Stimulated activated CD4-positive, alpha-beta T cell treated with anti-CD3 and anti-CD28 coated beads, Interleukin-2, amount 100 ng/mL, for 24 hours (primary cell): ENCODE results near the gene AQP5.

Experiments
- DNase-seq, 2 donors: peaks; one replicate each; pipeline ENCODE4 v3.0.0-alpha.2; 2020

The AQP5 gene

GRCh38 chr12:49961111-49961922 is at the start of gene AQP5:
Gene AQP5, plus strand, starts transcription at chr12:49961872. Its CDS starts 146 bp downstream, at chr12:49962018.
- no peak for DNase-seq

GRCh38 chr12:49912345-49913255 is 49.1 kb upstream of the AQP5 start:
- no peak for DNase-seq

- no peak for DNase-seq
Measured at GRCh38 chr12:49916129-49916919, 45.3 kb upstream of the AQP5 start.

GRCh38 chr12:49917166-49917787 is 44.4 kb upstream of the AQP5 start:
- no peak for DNase-seq

- DNase-seq, result no peak
Measured at GRCh38 chr12:49917788-49918173, 43.9 kb upstream of the AQP5 start.

- no peak for DNase-seq
Measured at GRCh38 chr12:49920241-49920914, 41.3 kb upstream of the AQP5 start.

GRCh38 chr12:49920915-49921286 is 40.8 kb upstream of the AQP5 start:
- DNase-seq, result no peak

- DNase-seq, result no peak
Measured at GRCh38 chr12:49921299-49921698, 40.4 kb upstream of the AQP5 start.

- no peak for DNase-seq
Measured at GRCh38 chr12:49921936-49922335, 39.7 kb upstream of the AQP5 start.

- DNase-seq, result no peak
Measured at GRCh38 chr12:49922349-49923034, 39.2 kb upstream of the AQP5 start.

GRCh38 chr12:49923035-49923644 is 38.5 kb upstream of the AQP5 start:
- DNase-seq, result no peak

- DNase-seq, result no peak
Measured at GRCh38 chr12:49923880-49924556, 37.7 kb upstream of the AQP5 start.

GRCh38 chr12:49924628-49925246 is 36.9 kb upstream of the AQP5 start:
- no peak for DNase-seq

GRCh38 chr12:49925433-49926204 is 36.1 kb upstream of the AQP5 start:
- DNase-seq, result no peak

GRCh38 chr12:49928471-49928870 is 33.2 kb upstream of the AQP5 start:
- no peak for DNase-seq

GRCh38 chr12:49929581-49929980 is 32.1 kb upstream of the AQP5 start:
- no peak for DNase-seq

- no peak for DNase-seq
Measured at GRCh38 chr12:49930515-49931288, 31.0 kb upstream of the AQP5 start.

- DNase-seq, result no peak
Measured at GRCh38 chr12:49932023-49932422, 29.6 kb upstream of the AQP5 start.
